Inflammatory macrophage (primary cell): Measurements from ENCODE around the gene FLNC.

Experiments
- DNase-seq, 2 donors: peaks; one replicate each; pipeline ENCODE4 v3.0.0-alpha.2; 2020 to 2022

The FLNC gene

GRCh38 chr7:128833148-128833945 lies 3.1 kb downstream of the FLNC start:
- DNase-seq: peak; percentile 36 to 63

- no peak for DNase-seq
Measured at GRCh38 chr7:128833946-128834325, 3.7 kb downstream of the FLNC start.

- DNase-seq: no peak
Measured at GRCh38 chr7:128835231-128835751, 5.1 kb downstream of the FLNC start.

DNA sequence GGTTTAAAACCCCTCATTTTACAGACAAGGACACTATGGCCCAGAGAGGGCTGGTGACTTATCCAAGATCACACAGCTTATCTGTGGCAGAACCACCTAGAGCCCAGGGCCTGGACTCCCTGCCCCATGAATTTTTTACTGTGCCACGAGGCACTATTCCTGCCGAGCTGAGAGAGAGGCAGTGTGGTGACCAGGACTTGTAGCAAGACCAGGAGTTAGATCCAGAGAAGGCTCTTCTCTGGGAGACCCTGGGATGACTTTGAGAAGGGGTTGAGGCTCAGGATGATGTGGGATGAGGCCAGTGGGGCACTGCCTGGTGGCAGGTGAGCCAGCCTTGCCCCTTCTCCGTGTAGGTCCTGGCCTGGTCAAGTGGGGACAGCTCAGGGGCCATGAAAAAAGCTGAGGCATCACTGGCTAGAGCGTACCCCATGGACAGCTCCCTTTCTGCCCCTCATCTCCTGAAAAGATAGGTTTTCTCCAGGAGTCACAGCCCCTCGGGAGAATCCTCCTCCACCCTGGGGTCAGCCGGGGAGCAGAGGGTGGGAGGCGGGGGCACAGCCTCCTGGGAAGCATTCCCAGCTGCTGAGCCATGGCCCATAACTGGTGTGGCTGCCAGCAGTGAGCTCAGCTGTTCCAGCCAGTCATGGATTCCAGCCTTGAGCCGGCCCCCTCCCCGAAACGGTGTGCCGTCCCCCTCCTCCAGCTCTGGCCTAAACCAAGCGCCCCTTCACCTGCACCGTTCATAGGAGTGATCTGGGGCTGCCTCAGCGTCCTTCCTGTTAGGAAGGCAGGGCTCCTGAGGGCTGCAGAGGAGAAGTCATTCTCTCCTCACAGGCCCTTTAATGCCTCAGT lies 5.8 kb downstream of the FLNC start:
- no peak for DNase-seq

- no peak for DNase-seq
Measured at GRCh38 chr7:128836729-128837348, 6.6 kb downstream of the FLNC start.

DNA sequence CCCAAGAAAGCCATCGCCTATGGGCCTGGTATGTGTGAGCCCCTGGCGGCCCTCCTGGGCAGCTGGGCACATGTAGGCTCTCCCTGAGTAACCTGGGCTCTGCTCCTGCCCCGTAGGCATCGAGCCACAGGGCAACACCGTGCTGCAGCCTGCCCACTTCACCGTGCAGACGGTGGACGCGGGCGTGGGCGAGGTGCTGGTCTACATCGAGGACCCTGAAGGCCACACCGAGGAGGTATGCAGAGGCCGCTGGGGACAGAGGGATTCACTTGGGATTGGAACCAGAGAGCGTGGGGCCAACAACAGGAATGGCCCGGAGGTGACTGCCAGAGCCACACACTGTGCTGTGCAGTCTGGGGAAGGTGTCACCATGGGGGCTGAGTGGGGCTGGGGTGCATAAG lies 7.3 kb downstream of the FLNC start:
- DNase-seq: no peak

DNA sequence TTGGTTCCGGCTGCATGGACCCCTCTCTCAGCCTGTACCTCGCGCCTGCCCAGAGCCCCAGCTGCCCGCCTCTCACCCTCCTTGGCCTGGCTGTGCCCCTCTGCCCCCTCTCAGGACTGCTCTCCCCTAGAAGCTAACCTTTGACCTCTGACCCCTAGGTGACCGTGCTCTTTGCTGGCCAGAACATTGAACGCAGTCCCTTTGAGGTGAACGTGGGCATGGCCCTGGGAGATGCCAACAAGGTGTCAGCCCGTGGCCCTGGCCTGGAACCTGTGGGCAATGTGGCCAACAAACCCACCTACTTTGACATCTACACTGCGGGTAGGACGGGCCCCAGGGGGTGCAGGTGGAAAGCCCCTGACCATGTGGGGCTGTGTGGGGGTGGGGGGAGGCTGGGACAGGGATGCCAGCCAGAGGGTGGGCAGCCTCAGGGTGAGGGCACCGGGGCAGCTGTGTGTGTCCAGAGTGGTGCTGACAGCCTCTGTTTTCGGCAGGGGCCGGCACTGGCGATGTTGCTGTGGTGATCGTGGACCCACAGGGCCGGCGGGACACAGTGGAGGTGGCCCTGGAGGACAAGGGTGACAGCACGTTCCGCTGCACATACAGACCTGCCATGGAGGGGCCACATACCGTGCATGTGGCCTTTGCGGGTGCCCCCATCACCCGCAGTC lies 8.0 kb downstream of the FLNC start:
- no peak for DNase-seq

- no peak for DNase-seq
Measured at GRCh38 chr7:128838981-128839731, 8.9 kb downstream of the FLNC start.

DNA sequence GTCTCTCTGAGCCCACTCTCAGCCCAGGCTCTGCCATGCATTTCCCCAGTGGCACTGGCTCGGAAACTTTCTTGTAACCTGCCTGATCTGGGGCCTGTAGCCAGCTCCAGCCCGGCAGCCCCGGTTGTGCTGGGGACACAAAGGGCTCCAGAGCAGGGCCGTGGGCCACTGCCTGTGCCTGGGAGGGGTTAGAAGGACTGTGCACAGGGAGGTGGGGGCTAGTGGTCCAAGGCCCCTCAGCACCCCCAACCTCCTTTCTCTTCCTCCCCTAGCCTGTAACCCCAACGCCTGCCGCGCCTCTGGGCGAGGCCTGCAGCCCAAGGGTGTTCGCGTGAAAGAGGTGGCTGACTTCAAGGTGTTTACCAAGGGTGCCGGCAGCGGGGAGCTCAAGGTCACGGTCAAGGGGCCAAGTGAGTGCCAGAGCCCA lies 9.6 kb downstream of the FLNC start:
- DNase-seq: no peak

DNA sequence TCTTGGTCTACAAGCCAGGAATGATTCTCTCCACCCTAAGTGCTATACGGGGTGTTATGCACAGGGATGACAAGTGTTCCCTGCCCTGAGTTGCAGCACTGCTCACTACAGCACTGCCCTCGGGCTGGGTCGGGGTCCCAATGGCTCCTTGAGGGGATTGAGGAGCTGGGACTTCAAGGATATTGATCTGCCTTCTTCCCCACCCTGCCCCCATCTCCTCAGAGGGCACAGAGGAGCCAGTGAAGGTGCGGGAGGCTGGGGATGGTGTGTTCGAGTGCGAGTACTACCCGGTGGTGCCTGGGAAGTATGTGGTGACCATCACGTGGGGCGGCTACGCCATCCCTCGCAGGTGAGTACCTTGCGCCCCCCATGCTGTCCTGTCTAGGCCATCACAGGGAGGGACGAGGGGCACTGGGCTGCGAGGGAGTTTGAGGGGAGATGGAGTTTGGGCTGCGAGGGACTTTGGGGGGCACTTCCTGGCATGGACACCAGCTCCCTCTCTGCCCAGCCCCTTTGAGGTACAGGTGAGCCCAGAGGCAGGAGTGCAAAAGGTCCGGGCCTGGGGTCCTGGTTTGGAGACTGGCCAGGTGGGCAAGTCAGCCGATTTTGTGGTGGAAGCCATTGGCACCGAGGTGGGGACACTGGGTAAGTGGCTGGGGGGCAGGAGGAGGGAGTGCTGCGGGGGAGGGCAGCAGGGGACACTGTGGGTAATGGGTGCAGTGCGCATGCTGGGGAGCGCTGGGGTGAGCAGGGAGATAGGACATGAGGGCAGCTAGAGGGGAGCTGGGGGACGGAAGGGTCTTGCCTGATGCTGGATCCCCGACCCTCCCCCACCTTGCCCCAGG lies 10.3 kb downstream of the FLNC start:
- no peak for DNase-seq

DNA sequence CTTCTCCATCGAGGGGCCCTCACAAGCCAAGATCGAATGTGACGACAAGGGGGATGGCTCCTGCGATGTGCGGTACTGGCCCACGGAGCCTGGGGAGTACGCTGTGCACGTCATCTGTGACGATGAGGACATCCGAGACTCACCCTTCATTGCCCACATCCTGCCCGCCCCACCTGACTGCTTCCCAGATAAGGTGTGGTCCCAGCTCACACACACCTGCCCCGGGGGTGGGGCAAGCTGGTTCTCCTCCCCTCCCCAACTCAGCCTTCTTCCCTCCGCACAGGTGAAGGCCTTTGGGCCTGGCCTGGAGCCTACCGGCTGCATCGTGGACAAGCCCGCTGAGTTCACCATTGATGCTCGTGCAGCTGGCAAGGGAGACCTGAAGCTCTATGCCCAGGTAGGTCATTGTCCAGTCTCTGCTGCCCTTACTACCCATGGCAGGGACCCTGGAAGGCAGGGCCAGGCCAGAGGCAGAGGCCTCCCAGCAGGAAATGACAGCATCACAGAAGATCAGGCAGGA lies 11.0 kb downstream of the FLNC start:
- DNase-seq: no peak

DNA sequence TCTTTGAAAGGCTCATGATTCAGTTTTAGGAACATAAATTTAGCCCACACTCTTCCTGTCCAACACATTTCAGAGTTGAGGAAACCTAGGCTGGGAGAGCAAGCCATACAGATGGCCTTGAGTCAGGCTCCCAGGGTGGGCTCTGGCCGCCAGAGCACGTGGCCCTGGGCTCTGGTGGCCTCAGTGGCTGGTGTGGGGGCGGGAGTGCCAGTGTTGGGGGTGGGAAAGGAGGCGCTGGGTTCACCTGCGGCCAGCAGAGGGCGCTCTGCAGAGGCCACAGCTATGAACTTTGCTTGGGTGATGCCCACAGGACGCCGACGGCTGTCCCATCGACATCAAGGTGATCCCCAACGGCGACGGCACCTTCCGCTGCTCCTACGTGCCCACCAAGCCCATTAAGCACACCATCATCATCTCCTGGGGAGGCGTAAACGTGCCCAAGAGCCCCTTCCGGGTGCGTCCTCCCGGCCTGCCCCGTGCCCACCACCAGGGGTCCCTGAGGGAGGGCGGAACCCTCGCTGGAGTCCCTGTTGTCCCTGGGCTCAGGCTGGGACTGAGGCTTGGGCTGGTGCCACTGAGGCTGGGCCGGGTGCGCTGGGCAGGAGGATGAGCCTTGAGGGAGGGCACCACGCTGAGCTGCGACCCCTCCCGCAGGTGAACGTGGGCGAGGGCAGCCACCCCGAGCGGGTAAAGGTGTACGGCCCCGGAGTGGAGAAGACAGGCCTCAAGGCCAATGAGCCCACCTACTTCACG lies 11.9 kb downstream of the FLNC start:
- DNase-seq: peak; percentile 72 to 83

DNA sequence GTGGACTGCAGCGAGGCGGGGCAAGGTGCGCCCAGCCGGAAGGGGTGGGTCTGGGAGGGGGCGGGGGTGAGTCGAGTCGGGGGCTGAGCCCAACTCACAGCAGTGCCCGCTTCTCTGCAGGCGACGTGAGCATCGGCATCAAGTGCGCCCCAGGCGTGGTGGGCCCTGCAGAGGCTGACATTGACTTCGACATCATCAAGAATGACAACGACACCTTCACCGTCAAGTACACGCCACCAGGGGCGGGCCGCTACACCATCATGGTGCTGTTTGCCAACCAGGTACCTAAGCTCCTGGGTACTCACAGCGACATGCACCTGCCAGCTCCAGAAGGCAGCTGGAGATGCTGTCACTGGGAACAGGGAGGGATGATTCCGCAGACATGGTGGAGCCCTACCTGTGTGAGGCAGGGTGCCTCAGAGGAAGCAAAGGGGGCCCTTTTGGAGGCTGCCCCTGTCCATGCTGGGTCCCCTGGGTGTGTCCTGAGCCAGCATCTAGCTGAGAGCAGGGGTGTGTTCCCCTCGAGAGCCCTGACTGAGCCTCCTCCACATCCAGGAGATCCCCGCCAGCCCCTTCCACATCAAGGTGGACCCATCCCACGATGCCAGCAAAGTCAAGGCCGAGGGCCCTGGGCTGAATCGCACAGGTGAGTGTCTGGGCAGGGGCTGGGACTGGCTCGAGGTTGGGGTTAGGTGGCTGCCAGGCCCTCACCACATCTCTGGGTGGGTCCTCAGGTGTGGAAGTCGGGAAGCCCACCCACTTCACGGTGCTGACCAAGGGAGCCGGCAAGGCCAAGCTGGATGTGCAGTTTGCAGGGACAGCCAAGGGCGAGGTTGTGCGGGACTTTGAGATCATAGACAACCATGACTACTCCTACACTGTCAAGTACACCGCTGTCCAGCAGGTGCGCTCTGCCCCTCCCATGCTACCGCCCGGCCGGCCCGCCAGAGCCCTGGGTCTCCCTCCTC lies 12.8 kb downstream of the FLNC start:
- no peak for DNase-seq

- no peak for DNase-seq
Measured at GRCh38 chr7:128843938-128844621, 13.9 kb downstream of the FLNC start.

GRCh38 chr7:128844777-128845311 lies 14.6 kb downstream of the FLNC start:
- no peak for DNase-seq

DNA sequence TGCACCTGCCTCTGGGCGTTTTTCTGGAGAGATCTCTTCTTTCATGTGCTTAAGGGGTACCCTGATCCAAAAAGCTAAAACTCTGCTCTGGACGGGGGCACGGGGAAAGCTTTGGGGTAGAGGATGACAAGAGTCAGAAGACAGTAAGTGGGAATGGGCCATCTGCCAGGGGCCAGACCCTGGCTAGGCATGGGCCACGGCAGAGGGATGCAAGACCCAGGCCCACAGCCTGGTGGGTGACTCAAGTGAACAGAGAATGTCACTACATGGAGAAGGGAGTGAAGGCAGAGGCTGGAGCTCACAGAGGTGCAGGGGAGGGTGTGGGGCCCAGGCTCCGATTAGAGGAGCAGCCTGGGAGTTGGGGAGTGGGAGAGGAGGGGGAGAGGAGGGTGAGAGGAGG lies 15.3 kb downstream of the FLNC start:
- no peak for DNase-seq

DNA sequence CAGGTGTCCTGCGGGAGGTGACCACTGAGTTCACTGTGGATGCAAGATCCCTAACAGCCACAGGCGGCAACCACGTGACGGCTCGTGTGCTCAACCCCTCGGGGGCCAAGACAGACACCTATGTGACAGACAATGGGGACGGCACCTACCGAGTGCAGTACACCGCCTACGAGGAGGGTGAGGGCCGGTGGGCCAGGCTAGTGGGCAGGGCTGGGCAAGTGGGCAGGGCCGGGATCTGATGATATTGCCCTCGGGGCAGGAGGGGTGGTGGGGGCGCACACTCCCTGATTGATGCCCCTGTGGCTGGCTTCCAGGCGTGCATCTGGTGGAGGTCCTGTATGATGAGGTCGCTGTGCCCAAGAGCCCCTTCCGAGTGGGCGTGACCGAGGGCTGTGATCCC lies 15.8 kb downstream of the FLNC start:
- DNase-seq: no peak
